ENCODE data around the gene ATXN7L1. TPM values are rescaled to one million over a fixed set of nuclear protein-coding genes. Genes with fewer than 3 reads are reported as not detected.
"Not testable (repeated sequence)": the region's sequence is repeated elsewhere in the genome, so short reads cannot be mapped to it uniquely, and the experiment has no call there.

Gene ATXN7L1
- total RNA-seq, 4 donors from 2014 or later = 8.1 to 13.5 (median 9.1) TPM

DNA sequence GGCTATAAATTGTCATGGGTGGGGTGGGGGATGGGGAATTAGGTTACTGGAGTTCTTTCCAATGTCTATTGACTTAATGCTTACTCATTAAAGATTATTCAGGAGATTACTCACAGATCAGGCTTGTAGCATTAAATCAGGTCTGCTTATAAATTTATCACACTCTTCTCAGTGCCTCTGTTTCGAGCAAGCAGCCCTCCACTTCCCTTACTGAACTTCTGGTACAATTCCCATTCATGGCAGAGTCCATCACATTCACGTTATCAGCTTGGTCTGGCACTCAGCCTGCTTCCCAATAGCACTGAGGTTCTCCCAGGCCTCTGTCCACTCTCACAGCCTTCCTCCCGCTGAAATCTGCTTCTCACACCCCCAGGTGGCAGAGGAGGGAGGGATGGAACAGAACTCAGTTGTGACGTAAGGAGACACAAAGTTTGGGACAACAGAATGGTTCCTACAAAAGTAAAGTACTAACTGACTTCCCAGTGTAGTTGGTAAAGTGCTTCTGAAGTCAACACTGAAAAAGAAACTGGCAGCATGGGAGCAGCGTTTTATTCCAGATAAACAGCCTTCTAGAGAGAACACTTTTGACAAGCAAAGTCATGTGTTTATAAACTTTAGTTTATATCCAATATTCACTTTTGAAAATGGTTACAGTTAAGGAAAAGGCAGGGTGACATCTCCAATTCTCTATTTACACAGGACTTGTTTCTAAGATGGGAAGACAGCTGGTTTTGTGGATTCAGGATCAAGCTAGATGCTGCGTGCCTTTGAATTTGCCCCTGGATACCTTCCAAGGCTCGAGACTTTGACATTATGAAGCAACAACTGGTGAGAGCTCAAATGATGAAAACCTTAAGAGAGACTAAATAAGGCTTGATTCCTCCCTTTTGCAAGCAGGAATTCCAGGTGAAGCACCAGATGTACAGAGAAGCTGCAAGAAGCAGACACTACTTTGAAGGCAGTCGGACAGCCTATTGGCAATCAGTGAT lies 81.4 kb downstream of the ATXN7L1 start:
- WGBS, 2 donors = 43 to 48% methylated on average over 8 of the region's 8 CpGs

DNA sequence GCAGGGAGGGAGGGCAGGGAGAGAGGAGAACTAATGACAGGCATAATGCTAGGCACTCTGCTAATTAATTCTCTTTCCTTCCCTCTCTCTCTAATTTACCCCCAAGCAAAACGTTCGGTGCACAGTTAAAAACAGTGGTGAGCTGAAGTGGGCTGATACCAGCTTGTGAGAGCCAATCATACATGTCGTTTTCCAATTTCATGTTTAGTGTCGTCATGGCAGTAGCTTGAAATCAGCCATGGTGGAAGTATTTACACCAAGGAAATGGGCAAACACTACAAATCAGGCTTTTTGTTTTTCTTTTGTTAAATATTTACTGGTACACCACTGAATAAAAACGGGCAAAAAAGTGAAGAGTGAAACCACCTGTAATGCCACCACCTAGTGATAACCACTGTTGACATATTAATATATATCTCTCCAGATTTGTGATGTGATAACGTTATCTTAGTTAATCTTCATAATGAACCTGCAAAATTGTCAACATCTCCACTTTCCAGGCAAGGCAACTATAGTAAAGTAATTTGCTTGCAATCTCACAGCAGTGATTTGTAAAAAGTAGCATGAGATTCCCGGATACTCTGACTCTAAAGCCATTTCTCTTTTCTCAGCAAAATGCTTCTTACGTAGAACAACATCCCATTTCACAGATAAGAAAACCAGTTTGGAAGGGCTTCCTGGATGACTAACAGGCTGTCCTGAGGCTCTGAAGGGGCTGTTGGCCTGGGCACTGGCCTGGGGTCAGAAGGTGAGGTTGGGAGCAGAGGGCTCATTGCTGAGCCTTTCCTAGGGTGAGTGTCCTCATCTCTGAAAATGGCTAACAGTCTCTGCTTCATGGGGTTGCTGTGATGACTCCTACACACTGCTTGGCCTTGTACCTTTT lies 83.7 kb downstream of the ATXN7L1 start:
- DNase-seq (ENCODE audit: low spot score in 2 of 2) = peak in 1 of 2 donors; percentile 26
- H3K4me3 ChIP-seq (ENCODE audit: low read depth, poor library complexity, severe bottlenecking) = no peak overlapping the region
- TF ChIP-seq, protein P1, sequence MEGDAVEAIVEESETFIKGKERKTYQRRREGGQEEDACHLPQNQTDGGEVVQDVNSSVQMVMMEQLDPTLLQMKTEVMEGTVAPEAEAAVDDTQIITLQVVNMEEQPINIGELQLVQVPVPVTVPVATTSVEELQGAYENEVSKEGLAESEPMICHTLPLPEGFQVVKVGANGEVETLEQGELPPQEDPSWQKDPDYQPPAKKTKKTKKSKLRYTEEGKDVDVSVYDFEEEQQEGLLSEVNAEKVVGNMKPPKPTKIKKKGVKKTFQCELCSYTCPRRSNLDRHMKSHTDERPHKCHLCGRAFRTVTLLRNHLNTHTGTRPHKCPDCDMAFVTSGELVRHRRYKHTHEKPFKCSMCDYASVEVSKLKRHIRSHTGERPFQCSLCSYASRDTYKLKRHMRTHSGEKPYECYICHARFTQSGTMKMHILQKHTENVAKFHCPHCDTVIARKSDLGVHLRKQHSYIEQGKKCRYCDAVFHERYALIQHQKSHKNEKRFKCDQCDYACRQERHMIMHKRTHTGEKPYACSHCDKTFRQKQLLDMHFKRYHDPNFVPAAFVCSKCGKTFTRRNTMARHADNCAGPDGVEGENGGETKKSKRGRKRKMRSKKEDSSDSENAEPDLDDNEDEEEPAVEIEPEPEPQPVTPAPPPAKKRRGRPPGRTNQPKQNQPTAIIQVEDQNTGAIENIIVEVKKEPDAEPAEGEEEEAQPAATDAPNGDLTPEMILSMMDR (IDR thresholded peaks at IDR 0.05) = no peak
- no peak for TF ChIP-seq POLR2A (IDR thresholded peaks at IDR 0.05)
- WGBS, 2 donors = 93 to 94% methylated on average over 8 of the region's 8 CpGs
- intact Hi-C loops (cut with DNase I; ENCODE audit: low total_unique reads) = no loop called here

More for the DNA sequence above, 81.4 kb downstream of the ATXN7L1 start:
- no peak overlapping the region for H3K4me3 ChIP-seq (ENCODE audit: low read depth, poor library complexity, severe bottlenecking)
- DNase-seq (ENCODE audit: low spot score in 2 of 2) = peak in 1 of 2 donors; percentile 70
- TF ChIP-seq POLR2A (IDR thresholded peaks at IDR 0.05) = no peak
- TF ChIP-seq, protein P1 (IDR thresholded peaks at IDR 0.05) = no peak
- intact Hi-C loops (cut with DNase I; ENCODE audit: low total_unique reads) = no loop called here

DNA sequence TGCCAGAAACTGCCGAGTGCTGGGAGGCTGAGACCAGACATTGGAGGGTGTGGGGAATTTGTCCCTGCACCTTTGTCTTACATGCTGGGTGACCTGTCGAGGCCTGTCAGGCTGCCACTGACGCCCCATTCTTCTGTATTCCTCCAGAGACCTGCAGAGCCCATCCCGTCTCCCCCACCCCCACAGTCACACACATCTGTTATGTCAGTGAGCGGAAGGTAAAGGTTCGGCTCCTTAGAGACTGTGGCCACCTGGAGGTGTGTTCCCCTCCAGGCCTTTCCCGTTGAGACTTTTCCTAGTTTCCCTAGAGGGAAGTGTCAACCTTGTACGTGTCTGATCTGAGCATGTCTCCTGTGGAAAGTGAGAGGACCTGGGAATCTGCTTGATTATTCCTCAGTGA lies 84.5 kb downstream of the ATXN7L1 start:
- H3K4me3 ChIP-seq (ENCODE audit: low read depth, poor library complexity, severe bottlenecking) = no peak overlapping the region
- intact Hi-C loops (cut with DNase I; ENCODE audit: low total_unique reads) = no loop called here
- no peak for DNase-seq (ENCODE audit: low spot score in 2 of 2)
- WGBS, 2 donors = 61 to 63% methylated on average over 8 of the region's 8 CpGs
- TF ChIP-seq, protein P1 (IDR thresholded peaks at IDR 0.05) = no peak
- no peak for TF ChIP-seq POLR2A (IDR thresholded peaks at IDR 0.05)

DNA sequence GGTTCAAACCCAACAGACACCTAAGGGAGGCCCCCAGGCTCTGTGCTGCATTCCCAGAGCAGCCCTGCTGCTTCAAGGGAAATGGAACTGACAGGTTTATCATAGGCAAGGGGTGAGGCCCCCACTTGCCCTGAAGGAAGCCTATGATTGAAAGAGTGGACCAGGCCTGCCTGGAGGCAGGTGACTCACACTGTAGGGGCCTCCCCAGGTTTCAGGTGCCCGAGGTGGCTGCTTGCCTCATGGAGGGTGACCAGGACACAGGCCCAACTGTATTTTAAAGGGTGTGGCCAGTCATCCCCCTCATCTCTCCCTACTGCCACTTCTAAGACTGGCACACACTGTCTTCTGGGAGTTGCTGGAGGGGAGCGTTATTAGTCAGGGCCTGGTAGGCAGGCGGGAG lies 85.4 kb downstream of the ATXN7L1 start:
- WGBS, 2 donors = 75 to 77% methylated on average over 3 of the region's 3 CpGs
- TF ChIP-seq POLR2A (IDR thresholded peaks at IDR 0.05) = no peak
- TF ChIP-seq, protein P1 (IDR thresholded peaks at IDR 0.05) = no peak
- H3K4me3 ChIP-seq (ENCODE audit: low read depth, poor library complexity, severe bottlenecking) = no peak overlapping the region
- intact Hi-C loops (cut with DNase I; ENCODE audit: low total_unique reads) = no loop called here
- no peak for DNase-seq (ENCODE audit: low spot score in 2 of 2)

DNA sequence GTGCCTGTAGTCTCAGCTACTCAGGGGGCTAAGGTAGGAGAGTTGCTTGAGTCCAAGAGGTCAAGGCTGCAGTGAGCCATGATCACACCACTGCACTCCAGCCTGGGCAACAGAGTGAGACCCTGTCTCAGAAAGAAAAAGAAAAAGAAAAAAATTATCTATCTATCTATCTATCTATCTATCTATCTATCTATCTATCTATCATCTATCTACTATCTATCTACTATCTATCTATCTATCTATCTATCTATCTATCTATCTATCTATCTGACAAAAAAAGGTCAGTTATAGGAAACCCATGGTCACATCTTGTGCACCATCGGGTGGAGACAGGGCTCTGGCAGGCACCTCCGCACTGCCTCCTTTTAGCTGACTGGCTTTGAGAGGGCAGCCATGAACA lies 85.9 kb downstream of the ATXN7L1 start:
- intact Hi-C loops (cut with DNase I; ENCODE audit: low total_unique reads); H3K4me3 ChIP-seq (ENCODE audit: low read depth, poor library complexity, severe bottlenecking); DNase-seq (ENCODE audit: low spot score in 2 of 2): not testable (repeated sequence)
- WGBS, 2 donors = 86 to 98% methylated on average over 2 of the region's 2 CpGs
